ENCODE measurements around the gene SMIM29. TPM values are rescaled to one million over a fixed set of nuclear protein-coding genes. Genes with fewer than 3 reads are reported as not detected.
"Not testable (repeated sequence)": the region's sequence is repeated elsewhere in the genome, so short reads cannot be mapped to it uniquely, and the experiment has no call there.

Gene SMIM29
- total RNA-seq, 1 experiment from 2014 or later = 12.0 TPM

GRCh38 chr6:34245032-34245760, 3.6 kb downstream of the SMIM29 start:
- DNase-seq, H3K27me3 ChIP-seq, H3K4me3 ChIP-seq, H3K9me3 ChIP-seq: not testable (repeated sequence)
- peaks cover 20% of the 10 kb centered on the region for H3K36me3 ChIP-seq

DNA sequence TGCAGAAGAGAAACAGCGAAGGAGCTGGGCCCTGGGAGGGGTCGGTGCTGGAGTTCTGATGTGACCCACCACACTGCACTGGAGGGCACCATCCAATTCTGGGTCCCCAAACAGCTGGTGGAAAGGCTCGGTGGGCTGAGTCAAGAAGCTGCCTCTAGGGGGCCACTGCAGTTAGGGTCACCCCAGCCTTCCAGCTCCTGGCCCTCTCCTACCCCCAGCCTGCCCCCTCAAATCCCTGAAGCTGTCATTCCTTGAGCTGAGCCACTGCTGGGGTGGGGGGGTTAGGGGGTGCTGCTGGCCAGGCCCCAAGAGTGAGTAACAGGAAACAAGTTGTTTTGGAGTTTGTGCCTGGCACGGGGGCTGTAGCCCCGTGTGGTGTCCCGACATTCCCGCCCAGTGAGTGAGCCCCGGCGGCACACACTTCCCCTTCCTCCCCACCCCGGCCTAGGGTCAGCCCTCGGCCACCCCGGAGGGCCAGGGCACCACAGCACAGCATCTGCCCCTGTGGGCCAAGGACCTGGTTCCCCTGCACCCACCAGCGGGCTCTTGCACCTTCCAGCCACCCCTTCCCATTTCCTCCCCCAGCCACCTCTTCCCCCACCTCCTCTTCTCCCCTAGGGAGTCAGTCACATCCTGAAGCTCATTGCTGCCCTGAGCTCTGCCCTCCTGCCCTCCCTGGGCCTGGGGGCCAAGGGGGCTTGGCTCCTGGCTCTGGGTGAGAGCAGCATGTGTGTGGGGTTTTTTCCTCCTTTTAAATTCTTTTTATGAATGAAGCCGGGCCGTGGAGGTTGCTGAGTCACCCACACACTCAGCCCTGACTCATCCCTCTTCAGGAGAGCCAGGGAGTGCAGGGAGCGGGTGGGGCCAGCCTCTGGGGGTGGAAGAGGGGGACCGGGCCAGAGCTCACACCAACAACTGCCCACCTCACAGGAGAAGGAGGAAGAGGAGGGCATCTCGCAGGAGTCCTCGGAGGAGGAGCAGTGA, 4.6 kb downstream of the SMIM29 start:
- Histone ChIP-seq H3K27me3 (no peaks in the 10 kb centered on the region), H3K36me3 (peaks cover 20% of the 10 kb centered on the region), H3K9me3 (no peaks in the 10 kb centered on the region), H3K4me3 (no peak overlapping the region)
- peak; percentile 93 for DNase-seq

- H3K36me3 ChIP-seq = peaks cover 20% of the 10 kb centered on the region
- DNase-seq = peak; percentile 22
These were observed 5.6 kb downstream of the SMIM29 start for GRCh38 chr6:34243131-34243771.

DNA sequence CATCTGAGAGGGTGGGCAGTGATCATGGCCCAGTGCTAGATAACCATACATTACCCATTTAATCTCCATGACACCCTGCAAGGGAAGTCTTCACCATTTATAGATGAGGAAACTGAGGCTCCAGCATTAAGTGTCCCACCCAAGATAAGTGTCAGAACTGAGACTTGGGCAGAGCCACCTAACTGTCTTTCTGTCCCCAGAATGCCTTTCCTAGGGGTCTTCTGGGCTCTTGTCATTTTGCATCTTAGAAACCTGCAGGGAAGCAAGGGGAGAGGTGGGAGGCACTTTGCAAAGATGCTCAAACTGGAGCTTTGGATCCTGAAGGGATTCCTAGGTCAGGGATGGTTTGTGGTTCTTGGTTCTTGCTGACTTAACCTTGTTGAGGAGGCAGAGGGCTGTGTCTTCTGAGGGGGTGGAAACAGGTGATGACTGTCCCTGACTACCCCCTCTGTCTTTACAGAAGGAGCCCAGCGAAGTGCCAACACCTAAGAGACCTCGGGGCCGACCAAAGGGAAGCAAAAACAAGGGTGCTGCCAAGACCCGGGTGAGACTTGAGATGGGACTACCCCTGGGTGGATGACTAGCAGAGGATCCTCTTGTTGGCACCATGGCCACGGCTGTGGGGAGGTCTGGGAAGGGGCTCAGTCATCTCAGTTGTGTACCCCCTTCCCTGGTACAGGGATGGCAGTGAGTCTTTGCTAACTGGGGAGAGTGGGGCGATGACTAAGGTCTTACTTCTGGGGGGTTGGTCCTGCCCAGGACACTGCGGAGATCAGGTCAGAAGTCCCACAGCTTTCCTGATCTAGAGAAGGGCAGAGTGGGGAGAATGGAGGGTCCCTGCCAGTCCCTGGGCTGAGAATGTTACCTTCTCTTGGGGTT, 6.3 kb downstream of the SMIM29 start:
- H3K36me3 ChIP-seq = peaks cover 20% of the 10 kb centered on the region
- no peaks in the 10 kb centered on the region for H3K9me3 ChIP-seq
- DNase-seq = no peak
- no peak overlapping the region for H3K4me3 ChIP-seq
- H3K27me3 ChIP-seq = no peaks in the 10 kb centered on the region

More at GRCh38 chr6:34243131-34243771, 5.6 kb downstream of the SMIM29 start:
- Histone ChIP-seq H3K27me3 (no peaks in the 10 kb centered on the region), H3K4me3 (no peak overlapping the region), H3K9me3 (no peaks in the 10 kb centered on the region)

GRCh38 chr6:34241351-34242215, 7.2 kb downstream of the SMIM29 start:
- DNase-seq = no peak
- Histone ChIP-seq H3K9me3 (no peaks in the 10 kb centered on the region), H3K4me3 (no peak overlapping the region), H3K27me3 (no peaks in the 10 kb centered on the region), H3K36me3 (peaks cover 20% of the 10 kb centered on the region)

- DNase-seq = no peak
- peaks cover 20% of the 10 kb centered on the region for H3K36me3 ChIP-seq
- H3K4me3 ChIP-seq = no peak overlapping the region
- no peaks in the 10 kb centered on the region for H3K27me3 ChIP-seq
- no peaks in the 10 kb centered on the region for H3K9me3 ChIP-seq
These were observed 8.2 kb downstream of the SMIM29 start for GRCh38 chr6:34240329-34241248.

DNA sequence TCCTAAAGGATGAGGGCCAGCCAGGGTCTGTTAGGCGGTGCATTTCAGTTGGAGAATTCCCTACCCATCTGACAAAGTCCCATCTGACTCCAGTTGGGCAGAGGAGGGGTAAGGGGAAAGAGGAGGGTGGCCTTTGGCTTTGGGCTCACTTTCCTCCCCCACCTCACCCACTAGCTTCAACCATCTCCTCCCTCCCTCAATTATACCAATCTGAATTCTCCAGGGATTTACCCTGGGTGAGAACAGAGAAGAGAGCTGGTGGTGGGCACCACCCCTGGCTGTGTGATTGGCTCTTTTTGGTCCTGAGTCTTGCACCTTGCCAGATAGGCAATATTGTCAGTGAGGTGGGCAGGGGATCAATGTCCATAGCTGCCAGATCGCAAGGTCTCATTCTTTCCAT, 8.9 kb downstream of the SMIM29 start:
- peaks cover 20% of the 10 kb centered on the region for H3K36me3 ChIP-seq
- no peaks in the 10 kb centered on the region for H3K9me3 ChIP-seq
- no peaks in the 10 kb centered on the region for H3K27me3 ChIP-seq
- no peak overlapping the region for H3K4me3 ChIP-seq
- DNase-seq = no peak

GRCh38 chr6:34239500-34239825, 9.3 kb downstream of the SMIM29 start:
- no peak for DNase-seq
- H3K27me3 ChIP-seq = no peaks in the 10 kb centered on the region
- no peaks in the 10 kb centered on the region for H3K9me3 ChIP-seq
- H3K36me3 ChIP-seq = peaks cover 20% of the 10 kb centered on the region
- no peak overlapping the region for H3K4me3 ChIP-seq

- DNase-seq = no peak
- no peaks in the 10 kb centered on the region for H3K27me3 ChIP-seq
These were observed 10.0 kb downstream of the SMIM29 start for GRCh38 chr6:34238585-34239499.

DNA sequence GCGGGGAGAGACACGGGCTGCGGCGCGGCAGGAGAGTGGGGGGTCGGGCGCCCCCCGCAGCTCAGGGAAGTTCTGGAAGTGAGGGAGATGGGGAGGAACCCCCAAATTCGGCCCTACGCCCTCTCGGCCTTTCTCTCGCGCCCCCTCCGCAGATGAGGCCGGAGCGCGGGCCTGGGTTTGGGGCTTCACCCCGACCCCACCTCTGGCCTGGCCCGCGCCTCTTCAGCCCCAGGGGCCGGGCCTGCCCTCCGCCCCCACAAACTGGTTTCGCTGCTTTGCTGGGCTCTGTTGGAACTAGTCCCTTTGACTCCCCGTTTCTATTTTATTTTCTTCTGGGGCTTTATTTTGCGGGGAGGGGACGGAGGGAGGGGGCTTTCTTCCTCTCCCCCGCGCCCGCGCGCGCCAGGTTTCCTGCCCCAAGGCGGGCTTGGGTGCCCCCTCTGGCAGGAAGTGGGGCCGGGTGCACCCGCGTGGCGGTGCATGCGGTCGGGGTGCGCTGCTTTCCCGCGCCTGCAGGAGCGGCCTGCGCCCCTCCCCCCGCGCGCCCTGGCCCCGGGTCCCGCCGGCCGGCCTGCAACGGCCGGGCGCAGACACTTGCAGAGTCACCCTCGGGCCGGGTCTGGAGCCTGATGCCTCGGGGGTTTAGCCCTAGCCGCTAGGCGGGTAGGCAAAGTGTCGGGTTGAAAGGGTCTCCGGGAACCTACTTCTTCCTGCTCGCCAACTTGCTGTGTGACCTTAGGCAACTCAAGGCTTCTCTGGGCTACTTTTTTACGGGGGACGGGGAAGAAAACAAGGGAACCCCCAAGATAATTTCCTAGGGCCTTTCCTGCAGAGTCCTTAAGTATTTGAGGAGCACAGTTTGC, 10.9 kb downstream of the SMIM29 start:
- peak; percentile 74 for DNase-seq
- Histone ChIP-seq H3K4me3 (peak overlapping the region; percentile 69), H3K9me3 (no peaks in the 10 kb centered on the region), H3K36me3 (peaks cover 13% of the 10 kb centered on the region), H3K27me3 (no peaks in the 10 kb centered on the region)

More at GRCh38 chr6:34238585-34239499, 10.0 kb downstream of the SMIM29 start:
- Histone ChIP-seq H3K9me3 (no peaks in the 10 kb centered on the region), H3K4me3 (peak overlapping the region; percentile 69), H3K36me3 (peaks cover 20% of the 10 kb centered on the region)

DNA sequence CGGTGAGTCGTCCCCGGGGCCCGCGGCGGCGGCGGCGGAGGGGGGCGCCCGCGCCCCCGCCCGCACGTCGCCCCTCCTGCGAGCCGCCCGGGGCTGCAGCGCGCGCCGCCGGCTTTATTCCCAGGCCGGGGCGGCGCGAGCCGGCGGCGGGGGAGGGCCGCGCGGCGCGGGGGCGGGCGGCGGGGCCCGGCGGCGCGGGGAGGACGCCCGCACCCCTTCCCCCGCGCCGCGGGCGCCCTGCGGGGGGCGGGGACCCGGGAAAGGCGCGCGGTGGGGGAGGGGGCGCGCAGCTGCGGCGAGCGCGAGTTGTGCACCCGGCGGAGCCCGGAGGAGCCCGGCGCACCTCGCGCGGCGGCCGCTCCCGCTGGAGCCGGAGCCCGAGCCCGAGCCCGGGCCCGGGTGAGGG, 11.5 kb downstream of the SMIM29 start:
- Histone ChIP-seq H3K36me3 (peaks cover 9% of the 10 kb centered on the region), H3K4me3 (peak overlapping the region; percentile 69), H3K9me3 (no peaks in the 10 kb centered on the region), H3K27me3 (no peaks in the 10 kb centered on the region)
- DNase-seq = peak; percentile 13

- peak within 1 kb of the TSS; percentile 69 for H3K4me3 ChIP-seq
- H3K27me3 ChIP-seq = no peaks in the 10 kb centered on the region
- H3K9me3 ChIP-seq = no peaks in the 10 kb centered on the region
- DNase-seq = peak; percentile 82
- peaks cover 5% of the 10 kb centered on the region; the same call in 1 of the 2 replicates for H3K36me3 ChIP-seq
These were observed 12.1 kb downstream of the SMIM29 start, which contains the start of gene HMGA1 for GRCh38 chr6:34236443-34237315. HMGA1 (plus strand) TSS chr6:34236873; CDS start chr6:34240781, 3,908 bp downstream.
